GM15510 (cell line): ENCODE measurements around the gene CMTM4.

Source experiments
- POLR2A ChIP-seq: IDR thresholded peaks from 3 replicates; pipeline ENCODE4 v1.6.1; 2011; ENCODE audit warnings: borderline replicate concordance; ENCODE audit not compliant: insufficient read length; ENCODE audit errors: extremely low read depth

The CMTM4 gene

DNA sequence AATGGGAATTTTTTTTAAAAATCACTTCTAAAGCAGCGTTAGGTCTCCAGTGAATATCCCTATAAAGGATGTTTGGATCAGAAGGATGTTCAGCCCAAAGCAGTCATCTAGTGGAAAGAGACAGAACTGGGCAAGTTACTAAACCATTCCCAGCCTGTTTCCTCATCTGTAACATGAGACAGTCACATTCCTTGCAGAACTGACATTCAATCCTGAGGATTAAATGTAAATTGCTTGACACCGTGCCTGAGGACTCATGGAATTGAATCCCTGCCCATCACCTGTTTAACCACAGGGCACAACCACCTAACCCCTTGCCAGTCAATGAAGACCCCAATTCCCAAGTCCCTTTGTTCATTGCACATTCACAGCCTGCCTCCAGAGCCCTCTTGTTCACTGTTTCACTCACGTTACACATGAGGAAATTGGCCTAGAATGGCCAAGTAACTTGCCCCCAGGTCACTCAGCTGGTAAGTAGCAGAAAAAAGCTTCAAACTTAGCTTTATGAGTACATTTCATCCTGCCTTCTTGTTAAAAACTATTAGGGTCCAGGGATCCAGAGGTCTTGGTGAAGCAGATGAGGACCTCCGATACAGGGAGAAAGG is 115.8 kb downstream of the CMTM4 start:
- TF ChIP-seq POLR2A = no peak

DNA sequence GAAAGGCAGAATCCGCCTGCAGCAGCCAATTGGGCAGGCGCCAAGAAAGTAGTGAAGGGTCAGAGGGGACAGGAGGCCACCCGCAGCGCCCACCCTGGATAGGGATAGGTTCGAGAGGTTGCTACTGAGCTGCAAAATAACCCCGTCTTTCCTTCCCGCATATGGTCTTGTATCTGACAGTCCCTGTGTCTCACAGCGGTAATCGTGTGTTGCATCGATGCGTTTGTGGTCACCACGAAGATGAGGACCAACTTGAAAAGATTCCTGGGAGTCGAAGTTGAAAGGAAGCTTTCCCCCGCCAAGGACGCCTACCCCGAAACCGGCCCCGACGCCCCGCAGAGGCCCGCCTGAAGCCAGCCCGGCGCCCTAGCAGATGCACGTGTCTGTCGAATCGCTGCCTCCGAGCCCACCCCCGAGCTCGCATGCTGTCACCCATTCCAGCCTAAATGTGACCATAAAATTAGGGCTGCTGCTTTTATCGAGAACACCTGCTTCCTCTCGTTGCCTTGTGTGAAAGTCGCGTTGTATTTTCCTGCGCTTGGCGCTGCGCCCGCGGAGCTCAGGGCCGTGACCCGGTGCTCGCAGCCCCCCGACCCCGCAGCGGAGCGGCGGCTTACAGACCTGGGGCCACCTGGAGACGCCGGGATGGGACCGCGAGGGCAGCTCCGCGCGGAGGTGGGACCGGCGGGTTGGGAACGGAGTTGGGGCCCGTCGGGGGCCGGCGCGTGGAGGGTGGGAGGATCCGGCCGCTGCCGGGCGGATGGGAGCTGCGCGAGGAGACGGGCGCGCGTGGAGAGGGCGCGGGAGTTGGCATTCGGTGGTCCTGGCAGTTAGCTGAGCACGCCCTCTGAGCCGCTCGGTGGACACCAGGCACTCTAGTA is 117.7 kb downstream of the CMTM4 start, which contains the start of gene CMTM2:
CMTM2 (plus strand) TSS at position 813 of the 881 bp plus-strand sequence. CDS start 145 bp downstream, outside the sequence.
- TF ChIP-seq POLR2A = no peak

DNA sequence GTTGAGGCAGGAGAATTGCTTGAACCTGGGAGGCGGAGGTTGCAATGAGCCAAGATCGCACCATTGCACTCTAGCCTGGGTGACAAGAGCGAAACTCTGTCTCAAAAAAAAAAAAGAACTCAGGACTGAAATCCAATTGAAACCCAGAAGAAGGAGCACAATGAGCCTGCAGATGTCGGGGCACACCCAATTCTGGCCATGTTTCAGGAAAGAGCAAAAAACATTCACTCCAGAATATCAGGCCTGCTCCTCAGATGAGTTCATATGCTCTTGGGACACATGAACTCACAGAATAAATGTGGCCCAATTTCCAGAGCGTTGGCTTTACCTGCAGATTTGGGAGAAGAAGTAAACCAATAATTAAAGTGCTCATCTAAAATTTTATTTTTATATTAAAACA is 120.2 kb downstream of the CMTM4 start:
- no peak for TF ChIP-seq POLR2A

DNA sequence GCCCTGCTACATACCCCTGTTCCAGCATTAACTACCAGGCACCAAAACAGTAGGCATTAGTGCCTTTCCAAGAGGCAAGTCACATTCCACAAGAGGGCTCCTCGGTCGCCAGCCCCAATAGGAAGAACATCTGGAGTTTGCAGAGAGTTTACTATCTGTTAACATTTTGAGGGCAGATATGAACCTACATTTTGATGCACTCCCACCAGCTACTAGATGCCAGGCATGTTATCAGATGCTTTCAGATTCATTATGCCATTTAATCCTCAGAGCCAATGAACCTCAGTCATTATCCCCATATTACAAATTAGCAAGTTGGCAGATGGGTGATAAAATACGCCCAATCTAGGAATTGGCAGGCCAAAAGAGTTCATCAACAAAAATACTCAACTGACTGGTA is 121.5 kb downstream of the CMTM4 start:
- no peak for TF ChIP-seq POLR2A

DNA sequence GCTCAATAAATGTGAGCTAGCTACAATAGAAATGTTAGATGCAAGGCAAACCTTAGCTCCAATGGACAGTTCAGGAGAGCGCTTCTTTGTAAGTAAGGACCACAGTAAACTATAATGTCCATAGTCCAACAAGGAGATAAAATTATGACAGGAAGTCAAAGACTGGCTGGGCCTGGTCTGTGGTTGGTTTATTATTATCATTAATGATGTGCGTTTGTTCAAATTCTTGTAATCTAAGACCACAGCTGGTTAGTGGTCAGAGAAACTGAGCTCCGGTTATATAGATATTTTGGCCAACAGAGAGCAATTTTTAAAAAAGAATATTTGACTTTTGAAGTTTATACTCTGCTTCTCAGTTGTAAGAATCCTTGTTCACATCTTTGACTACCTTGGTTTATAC is 122.0 kb downstream of the CMTM4 start:
- TF ChIP-seq POLR2A = no peak

DNA sequence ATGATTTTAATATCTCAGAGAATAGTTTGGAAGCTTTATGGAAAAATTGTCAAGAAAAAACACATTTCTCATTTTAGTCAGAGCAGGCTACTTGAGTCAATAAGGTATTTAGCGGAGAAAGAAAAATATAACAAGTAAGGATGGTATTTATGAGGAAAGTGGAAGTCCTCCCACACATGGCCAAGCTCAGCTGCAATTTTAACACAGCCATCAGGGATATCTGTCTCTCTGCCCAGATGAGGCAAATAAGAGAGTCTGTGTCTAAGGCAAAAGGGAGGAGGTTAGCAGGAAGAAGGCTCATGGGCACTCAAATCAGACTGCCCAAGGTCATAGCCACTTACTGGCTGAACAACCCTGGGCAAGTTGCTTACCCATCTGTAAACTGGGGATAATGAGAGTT is 122.5 kb downstream of the CMTM4 start:
- no peak for TF ChIP-seq POLR2A

DNA sequence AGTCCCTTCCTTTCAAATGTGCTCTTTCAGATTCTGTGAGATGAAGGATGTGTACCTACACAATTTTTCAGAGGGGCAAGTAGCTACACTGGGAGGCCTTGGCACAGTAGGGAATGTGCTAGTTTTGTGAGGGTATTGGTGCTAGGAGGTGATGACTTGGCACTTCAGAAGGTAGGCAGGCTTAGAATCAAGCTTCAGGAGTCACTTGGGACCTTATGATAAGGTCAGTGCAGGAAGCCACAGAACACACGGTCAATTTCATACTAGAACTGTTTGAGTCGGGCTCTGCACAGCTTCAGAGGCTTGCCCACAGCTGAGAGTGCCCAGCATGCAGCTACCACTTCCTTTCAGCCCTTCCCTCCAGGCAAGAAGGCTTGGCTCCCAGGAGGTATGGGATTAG is 124.2 kb downstream of the CMTM4 start:
- no peak for TF ChIP-seq POLR2A

DNA sequence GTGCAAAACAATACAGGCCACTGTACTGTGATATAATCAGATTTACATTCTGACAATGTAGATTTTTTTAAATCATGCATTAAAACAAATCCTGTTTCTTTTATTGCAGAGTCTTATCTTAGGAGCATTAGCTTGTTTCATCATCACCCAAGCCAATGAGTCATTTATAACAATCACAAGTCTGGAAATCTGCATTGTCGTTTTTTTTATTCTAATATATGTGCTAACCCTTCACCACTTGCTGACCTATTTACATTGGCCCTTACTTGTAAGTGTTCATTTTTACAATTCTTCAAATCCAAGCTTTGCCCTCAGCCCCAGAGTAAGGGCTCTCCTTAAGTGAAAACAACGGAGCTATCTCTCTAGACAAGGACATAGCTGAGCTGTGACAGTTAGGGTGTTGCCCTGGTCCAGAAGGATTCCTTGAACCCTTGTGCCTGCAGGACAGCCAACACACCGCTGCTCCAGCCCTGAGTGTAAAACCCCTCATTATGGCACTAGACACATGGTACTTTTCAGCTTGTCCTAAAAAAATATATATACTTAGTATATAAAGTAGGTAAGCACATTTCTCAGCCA is 126.6 kb downstream of the CMTM4 start:
- TF ChIP-seq POLR2A = no peak

- TF ChIP-seq POLR2A = no peak
Observed at GRCh38 chr16:66569131-66569530, 127.4 kb downstream of the CMTM4 start.

DNA sequence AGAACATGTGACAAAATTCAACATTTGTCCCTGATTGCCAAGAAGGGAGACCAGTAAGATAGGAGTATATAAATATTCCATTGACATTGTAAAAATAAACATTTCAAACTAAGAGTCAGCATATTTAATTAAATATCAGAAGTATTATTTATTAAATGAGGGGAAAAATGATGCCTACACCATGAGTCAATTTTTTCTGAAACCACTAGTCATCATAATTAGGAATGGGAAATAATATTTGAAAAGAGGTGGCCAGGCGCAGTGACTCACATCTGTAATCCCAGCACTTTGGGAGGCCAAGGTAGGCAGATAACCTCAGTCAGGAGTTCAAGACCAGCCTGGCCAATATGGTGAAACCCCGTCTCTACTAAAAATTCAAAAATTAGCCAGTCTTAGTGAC is 128.2 kb downstream of the CMTM4 start:
- TF ChIP-seq POLR2A = no peak

- no peak for TF ChIP-seq POLR2A
Observed at GRCh38 chr16:66566051-66566901, 130.3 kb downstream of the CMTM4 start, which contains the start of gene CMTM1. TSS of gene CMTM1 (plus strand) at chr16:66566439. CDS start at chr16:66566514, 75 bp downstream.
